NCI-H2081 (cell line): ENCODE results near the gene ENO3.

Source experiments
- DNase-seq, 2 experiments: peaks; one replicate each; lab custom pipeline; 2025; lab: John Stamatoyannopoulos, UW

Gene ENO3

GRCh38 chr17:4937553-4937952 lies 13.4 kb upstream of the ENO3 start:
- no peak for DNase-seq

GRCh38 chr17:4938069-4938491 lies 12.8 kb upstream of the ENO3 start:
- no peak for DNase-seq

GRCh38 chr17:4938688-4939545 lies 12.0 kb upstream of the ENO3 start:
- DNase-seq: no peak

- DNase-seq: no peak
Observed at GRCh38 chr17:4939546-4939795, 11.4 kb upstream of the ENO3 start.

GRCh38 chr17:4939796-4940554 lies 10.9 kb upstream of the ENO3 start, which contains the start of the genes RNF167 and SLC25A11:
RNF167 (plus strand) TSS chr17:4940268; CDS start chr17:4940910, 642 bp downstream.
SLC25A11 (minus strand) TSS chr17:4940046; CDS start chr17:4939910, 136 bp downstream.
- peak; percentile 93 to 96 for DNase-seq

DNA sequence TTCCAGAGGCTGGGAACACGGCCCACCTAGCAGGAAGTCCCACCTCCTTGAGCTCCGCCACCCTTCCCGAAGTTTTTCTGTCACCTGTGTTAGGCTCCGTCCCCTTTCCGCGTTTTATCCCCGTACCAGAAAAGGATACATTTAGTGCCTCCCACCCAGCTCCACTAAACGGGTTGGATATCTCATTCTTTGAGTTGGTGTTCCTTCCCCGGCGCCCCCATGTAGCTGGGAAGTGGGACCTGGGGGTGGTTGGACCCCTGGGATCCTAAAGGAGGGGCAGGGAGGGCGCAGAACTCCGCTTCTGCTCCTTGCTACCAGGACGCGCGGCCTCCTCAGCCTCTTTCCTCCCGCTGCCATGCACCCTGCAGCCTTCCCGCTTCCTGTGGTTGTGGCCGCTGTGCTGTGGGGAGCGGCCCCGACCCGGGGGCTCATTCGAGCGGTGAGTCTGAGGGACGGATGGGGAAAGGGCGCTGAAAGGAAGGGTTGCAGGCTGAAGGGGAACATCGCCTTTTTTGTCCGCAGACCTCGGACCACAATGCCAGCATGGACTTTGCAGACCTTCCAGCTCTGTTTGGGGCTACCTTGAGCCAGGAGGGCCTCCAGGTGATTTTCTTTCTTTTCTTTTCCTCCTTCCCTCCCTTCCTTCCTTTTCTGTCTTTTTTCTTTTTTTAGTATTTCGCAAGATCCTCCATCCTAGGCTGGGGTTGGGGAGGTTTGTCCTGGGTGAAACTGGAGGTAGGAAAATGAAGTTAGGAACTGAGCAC lies 10.2 kb upstream of the ENO3 start:
- no peak for DNase-seq

DNA sequence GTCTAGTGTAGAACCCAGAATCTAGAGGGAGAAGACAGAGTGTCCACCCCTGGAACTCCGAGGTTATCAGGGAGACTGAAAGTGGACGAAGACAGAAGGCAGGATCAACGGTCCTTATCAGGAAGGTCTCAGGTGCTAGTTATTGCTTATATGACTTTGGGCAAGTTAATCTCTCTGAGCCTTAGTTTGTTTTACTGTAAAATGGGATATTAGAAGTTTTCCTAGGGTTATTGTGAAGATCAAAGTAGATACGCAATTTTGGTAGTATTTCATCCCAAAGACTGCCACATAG lies 9.7 kb upstream of the ENO3 start:
- DNase-seq: no peak

GRCh38 chr17:4942760-4943508 lies 8.0 kb upstream of the ENO3 start:
- no peak for DNase-seq

DNA sequence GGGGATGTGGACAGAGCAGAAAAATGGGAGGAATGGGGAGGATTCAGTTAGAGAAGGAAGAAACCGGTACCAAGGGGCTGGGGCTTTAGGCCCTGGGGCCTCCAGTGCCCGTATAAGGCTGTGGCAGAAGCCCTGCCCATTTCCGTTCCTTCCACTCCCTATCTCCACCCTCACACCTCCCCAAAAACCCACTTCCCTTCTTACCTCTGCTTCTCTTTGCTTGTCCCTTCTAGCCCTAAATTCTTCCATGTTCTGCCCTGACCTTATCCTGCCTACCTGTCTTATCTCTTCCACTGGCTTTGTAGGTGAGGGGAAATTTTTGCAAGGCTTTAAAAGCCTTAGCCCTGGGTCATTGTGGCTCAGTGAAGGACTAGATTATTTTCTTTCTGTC lies 6.8 kb upstream of the ENO3 start:
- no peak for DNase-seq

- DNase-seq: no peak
Observed at GRCh38 chr17:4944554-4945175, 6.3 kb upstream of the ENO3 start.

- DNase-seq: no peak
Observed at GRCh38 chr17:4945176-4945943, 5.6 kb upstream of the ENO3 start.

GRCh38 chr17:4945944-4946280 lies 5.0 kb upstream of the ENO3 start:
- no peak for DNase-seq

- no peak for DNase-seq
Observed at GRCh38 chr17:4946312-4946976, 4.5 kb upstream of the ENO3 start.

DNA sequence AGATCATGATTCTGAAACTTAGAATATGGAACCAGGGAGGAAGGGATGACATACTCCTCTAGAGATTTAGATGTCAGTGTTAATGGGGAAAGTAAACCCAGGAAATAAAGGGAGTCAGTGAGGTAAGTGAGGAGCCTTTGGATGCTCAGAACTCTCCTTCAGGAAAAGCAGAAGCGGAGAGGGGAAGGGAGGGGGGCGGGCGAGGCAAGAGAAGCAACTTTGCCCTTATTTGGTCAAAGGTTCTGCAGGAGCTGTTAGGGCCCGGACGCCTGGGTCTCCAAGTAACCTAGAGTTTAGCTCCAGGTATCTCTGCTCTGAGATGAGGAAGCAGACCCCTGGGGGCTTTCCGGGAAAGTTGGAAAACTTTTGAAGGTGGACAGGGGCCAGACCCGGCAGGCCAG lies 3.9 kb upstream of the ENO3 start:
- no peak for DNase-seq

DNA sequence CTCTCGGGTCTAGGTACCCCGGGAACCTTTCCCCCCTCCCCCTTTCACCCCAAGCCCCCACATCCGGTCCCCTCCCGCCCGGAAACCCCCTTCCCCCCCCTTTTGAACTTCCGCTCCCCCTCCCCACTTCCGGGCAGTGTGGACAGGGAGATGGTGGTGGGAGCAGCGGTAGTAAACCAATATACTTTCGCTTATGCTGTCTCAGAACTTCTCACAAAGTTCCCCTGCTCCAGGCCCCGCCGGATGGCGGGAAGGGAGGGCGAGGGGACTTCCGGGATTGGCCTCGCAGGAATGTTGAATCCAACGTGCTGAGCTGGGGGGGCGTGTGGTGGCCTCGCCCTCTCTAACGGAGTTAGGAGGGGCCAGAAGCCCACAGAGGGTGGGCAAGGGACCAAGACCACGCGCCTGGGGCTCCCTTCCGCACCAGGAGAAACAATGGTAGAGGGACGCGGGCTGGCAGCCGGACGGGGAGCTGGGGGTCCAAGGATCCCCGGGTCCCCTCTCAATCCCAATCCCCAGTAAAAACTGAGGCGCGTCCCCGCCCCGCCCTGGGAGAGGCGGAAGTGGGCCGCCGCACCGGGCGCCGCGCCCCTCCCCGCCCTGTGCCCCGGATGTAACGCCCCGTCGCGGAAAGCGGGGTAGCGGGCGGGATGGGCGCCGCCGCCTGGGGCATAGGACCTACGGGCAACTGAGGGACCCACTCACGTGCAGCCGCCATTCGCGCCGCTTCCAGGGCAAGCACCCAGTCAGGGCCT lies 3.3 kb upstream of the ENO3 start:
- DNase-seq: peak; percentile 30 to 35

DNA sequence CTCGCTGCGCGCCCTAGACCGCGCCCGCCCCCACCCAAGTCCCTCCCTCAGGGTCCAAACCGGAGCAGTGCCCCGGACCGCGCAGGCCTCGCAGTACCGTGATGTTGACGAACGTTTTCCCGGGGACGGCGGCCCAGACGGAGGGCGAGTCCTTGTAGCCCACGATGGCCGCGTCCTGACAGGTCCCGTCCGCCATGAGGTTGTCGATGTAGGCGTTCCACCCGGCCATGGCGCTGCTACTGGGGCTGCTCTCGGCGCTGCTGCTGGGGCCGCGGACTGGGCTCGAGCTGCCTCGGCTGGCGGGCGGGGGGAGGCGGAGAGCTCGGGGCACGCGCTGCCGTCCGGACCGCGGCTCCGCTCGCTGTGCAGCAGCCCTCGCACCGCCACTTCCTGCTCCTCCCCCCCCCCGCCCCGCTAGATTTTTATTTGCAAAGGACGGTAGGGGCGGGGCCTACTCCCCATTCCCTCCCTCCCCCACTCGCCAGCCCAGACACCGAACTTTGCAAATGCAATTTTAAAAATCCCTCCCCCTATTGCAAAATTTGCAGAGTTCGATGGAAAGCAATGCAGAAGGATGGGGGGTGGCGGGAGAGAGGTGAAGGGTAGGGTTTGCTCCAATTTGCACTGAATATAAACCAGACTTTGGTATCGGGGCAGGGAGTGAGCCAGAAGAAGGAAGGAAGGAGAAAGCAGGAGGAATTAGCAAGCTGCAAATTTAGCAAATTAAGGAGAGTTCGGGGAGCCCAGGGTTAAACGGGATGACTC lies 2.6 kb upstream of the ENO3 start, which contains the start of gene PFN1:
Gene PFN1, minus strand, starts transcription at position 365 of the 765 bp plus-strand sequence. Its CDS starts 136 bp downstream, at position 229.
- peak; percentile 75 to 77 for DNase-seq

DNA sequence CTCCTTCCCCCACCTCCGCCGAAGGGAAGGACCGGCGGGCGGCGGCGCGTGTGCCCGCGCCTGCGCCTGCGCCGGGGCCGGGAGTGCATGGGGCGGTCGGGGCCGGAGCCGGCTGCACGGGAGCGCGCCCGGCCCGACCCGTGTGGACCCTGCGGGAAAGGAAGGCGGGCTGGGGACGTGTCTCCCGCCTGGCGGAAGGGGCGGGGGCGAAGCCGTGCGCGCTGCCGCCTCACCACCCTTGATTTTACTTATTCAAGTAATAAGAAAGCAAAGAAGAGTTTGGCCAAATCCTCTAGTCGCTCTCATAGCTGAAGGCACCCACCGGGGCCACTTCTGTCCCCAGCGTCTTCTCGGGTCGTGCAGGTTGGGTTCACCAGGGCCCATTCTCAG lies 2.0 kb upstream of the ENO3 start:
- peak; percentile 75 to 84 for DNase-seq

DNA sequence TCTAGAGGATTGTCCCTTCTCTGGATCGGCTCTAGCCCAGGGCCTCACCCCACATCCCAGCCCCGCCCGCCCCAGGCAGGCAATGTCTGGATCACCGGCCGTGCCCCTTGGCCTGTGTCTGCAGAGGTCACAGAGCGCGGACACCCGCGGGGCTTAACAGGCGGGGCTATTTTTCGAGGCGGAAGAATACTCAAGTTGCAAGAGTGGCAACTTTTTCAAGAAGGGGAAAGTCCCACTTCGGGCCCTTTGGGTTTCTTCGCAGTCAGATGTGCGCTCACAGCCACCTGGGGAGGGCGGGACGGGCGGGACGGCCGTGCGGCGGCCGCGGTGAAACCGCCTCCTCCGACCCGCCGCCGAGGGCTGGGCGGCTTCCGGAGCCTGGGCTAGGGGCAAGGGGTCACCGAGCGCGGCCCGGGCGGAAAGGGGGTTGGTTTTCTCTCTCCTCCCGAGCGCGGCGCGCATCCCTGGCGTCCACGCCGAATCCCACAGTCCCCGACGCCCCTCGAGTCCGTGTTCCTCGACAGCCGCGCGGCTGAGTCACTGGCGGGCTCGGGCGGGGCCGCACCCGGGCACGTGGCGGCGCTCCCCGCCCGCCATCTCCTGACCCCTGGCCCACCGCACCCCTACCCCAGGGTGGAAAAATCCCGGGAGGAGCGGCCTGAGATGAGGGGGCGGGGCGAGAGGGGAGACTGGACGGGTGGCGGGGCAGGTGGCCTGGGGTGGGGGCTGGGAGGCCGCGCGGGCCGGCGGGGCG lies 1.4 kb upstream of the ENO3 start:
- DNase-seq: peak; percentile 31 to 37
